ENCODE measurements around the gene VSTM5.
"Not testable (repeated sequence)": the region's sequence is repeated elsewhere in the genome, so short reads cannot be mapped to it uniquely, and the experiment has no call there.

VSTM5 gene

DNA sequence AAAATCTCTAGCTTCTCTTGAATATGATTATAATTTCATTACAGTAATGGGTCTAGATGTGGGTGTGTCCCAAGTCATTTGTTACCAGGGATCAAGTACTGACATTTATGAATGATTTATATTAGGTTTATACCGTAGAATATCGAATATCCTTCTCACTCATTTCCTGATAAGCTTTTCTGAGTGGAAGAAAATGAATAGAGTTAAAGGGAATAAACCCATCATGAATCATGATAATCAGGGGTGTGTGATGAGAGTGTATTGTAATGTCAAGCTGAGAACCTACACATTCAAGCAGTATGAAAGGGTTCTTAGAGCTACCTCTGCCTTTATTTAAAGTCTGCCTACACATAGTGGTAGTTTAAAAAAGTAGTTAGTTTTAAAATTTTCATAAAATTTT is 49.1 kb downstream of the VSTM5 start:
- DNase-seq (ENCODE audit: extremely low read depth in 1 of 2, low read depth in 1 of 2): no peak

DNA sequence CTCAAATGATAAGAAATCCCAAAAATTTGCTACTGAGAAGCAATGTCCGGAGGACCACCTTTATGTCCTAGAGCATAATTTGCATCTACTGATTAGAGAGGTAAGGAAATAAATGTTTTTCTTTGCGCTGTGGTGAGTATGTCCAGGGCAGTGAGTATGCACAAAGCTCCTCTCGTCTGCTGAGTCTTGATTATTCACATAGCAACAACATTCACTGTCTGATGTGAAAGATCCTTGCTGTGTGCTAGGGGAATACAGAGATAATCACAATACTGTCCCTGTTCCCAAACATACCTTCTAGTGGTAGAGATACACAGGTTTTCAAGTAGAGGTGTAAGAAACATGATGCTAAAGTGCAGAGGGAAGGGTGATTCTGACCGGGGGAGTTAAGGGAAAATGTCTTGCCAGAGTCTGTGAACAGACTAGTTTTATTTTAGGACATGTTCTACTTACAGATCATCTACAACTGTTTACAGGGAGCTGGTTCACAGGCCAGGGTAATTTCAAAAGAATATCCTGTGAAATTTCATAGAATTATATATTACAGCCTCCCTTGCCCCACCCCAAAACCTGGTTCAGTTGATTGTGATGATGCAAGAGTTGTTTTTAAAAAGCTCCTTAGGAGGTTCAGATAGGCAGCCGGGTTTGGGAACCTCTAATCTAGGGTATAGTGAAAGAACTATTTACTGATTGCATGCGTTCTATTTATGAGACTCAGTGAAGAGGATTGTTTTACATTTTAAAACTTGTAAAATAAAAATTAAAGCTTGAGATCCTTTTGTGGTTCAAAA is 53.8 kb downstream of the VSTM5 start:
- no peak for DNase-seq (ENCODE audit: extremely low read depth in 1 of 2, low read depth in 1 of 2)

DNA sequence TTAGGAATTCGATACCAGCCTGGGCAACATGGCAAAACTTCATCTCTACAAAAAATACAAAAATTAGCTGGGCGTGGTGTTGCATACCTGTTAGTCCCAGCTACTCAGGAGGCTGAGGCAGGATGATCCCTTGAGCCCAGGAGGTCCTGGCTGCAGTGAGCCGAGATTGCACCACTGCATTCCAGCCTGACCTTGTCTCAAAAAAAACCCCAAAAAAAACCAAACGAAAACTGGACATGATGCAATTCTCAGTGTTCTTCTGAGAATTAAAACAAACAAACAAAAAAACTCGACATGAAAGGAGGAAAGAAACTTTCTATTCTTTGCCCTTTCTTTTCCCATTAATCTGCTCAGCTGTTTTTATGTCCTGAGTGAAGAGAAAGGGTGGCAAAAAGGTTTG is 58.9 kb downstream of the VSTM5 start:
- DNase-seq (ENCODE audit: extremely low read depth in 1 of 2, low read depth in 1 of 2): no peak

DNA sequence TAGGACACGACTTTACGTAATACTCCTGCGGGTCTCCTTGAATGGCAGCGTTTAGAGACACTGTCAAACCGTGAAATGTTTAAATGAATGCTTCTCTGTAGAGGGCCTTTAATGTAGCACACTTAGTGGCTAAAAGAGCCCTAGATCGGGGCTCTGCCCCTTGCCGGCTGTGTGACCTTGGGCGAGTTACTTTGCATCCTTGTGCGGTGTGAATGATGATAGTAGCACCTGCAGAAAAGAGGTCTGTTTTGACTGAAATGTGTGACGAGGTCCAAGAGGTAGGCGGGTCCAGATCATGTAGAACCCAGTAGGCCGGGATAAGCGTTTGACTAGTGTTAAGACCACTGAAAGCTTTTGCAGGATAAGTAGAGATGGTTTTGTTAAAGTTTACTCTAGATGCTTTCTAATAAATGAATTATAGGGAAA is 65.5 kb downstream of the VSTM5 start:
- DNase-seq (ENCODE audit: extremely low read depth in 1 of 2, low read depth in 1 of 2): peak in 1 of 2 donors; percentile 6

GRCh38 chr11:93784145-93784934 is 66.1 kb downstream of the VSTM5 start, which contains the start of gene MED17:
MED17 (plus strand) TSS chr11:93784282; CDS start chr11:93784514, 232 bp downstream.
- peak; percentile 73 to 87 for DNase-seq (ENCODE audit: extremely low read depth in 1 of 2, low read depth in 1 of 2)

GRCh38 chr11:93783765-93784144 is 66.7 kb downstream of the VSTM5 start:
- DNase-seq (ENCODE audit: extremely low read depth in 1 of 2, low read depth in 1 of 2): no peak

DNA sequence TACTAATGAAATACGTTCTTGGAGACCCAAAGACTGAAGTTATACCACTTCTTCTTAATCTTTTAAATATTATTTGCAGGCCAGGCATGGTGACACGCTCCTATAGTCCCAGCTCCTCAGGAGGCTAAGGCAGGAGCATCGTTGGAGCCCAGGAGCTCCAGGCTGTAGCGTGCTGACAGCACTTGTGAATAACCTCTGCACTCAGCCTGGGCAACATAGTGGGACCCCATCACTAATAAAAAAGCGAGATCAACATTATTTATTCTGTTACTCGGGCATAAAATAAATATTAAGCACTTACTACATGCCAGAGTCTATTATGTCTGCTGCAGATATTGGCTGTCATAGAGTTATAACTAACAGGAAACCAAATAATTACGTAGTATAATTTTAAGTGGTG is 67.1 kb downstream of the VSTM5 start:
- no peak for DNase-seq (ENCODE audit: extremely low read depth in 1 of 2, low read depth in 1 of 2)

DNA sequence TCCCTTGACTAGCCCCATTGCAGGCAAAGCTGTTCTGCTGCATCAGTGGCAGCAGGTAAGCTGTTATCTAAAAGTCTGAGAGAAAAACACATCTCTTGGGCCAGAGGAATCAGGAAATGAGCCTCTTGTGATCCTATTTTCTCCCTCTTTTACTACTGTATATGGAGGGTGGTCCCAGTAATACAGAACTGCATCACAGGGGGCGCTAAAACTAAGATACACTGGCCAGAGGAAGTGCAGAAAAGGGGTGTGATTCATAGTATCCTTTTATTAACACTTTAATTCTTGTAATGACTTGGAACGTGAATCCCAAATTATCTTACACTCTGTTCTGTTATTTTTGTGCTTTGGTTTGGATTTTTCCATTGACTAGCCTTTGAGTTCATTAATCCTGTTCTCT is 75.1 kb downstream of the VSTM5 start:
- peak in 1 of 2 donors; percentile 5 for DNase-seq (ENCODE audit: extremely low read depth in 1 of 2, low read depth in 1 of 2)

GRCh38 chr11:93774560-93774959 is 75.9 kb downstream of the VSTM5 start:
- not testable (repeated sequence) for DNase-seq (ENCODE audit: extremely low read depth in 1 of 2, low read depth in 1 of 2)

DNA sequence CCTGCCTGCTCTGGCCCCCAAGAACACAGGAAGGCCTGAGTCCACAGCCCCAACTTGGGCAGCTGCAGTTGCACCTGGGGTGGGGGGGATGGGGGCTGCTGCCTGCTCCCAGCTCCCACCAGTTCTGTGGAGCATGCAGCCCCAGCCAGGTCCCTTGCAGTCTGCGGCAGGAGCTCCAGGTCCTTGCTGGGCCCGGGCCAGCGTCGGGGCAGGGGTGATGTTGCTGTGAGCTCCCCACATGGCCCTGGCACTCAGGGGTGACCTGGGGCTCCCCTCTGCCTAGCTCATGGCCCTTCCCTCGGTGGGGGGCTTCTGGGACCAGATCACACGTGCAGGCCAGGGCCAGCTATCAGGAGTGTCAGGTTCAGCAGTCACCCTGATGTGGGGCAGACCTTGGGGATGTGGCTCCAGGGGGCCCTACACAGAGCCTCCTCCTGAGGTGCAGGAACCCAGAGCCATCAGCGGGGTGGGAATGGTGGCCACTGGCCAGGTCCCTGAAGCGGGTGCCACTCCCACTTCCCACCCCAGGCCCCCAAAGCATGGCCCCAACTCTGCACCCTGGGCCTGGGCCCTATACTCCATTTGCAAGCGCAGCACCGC is 76.7 kb downstream of the VSTM5 start:
- no peak for DNase-seq (ENCODE audit: extremely low read depth in 1 of 2, low read depth in 1 of 2)

DNA sequence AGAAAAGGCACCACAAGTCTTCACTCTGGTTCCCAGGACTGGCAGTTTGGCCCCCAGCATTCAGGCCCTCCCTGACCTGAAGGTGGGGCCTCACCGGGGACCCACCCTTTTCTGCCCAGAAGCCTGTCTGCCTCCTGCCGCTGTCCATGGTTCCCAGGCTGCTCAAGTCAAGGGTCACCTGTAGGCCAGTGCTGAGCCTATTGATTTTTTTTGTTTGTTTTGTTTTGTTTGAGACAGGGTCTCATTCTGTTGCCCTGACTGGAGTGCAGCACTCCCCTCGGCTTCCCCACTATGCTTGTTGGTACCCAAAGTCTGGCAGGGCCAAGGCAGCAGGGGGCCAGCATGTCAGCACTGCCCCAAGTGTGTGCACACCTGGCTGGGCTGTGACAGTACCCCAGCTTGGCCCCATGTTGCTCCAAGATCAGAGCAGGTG is 77.4 kb downstream of the VSTM5 start:
- DNase-seq (ENCODE audit: extremely low read depth in 1 of 2, low read depth in 1 of 2): no peak

DNA sequence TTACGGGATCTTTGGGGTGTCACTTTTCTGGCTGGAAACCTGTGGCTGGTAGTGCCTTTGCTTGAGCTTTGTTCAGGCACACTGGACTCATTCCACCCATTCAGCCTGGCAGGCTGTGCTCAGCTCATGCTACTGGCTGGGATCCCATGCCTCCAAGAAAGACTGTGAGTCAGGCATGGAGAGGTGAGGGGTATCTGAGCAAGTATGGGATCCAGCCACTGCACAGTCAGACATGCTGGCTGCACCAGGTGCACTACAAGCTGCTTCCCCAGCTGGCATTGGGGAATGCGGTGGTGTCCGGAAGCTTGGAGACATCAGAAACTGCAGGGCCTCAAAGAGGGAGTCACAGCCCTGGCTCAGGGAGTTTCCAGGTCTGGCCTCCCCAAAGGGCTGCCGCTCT is 78.3 kb downstream of the VSTM5 start:
- no peak for DNase-seq (ENCODE audit: extremely low read depth in 1 of 2, low read depth in 1 of 2)

DNA sequence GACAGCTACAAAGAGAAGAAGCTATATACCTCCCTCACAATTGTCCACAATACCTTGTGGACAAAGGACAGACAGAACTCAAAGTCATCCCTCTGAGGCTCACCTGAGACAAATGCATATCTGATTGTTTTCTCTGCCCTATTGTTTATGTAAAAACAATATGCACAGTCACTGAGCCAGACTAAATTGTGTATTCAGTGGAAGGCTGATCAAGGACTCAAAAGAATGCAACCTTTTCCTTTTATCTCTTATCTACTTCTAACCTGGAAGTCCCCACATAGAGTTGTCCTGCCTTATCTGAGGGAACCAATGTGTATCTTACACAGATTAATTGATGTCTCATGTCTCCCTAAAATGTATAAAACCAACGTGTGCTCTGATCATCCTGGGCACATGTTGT is 80.3 kb downstream of the VSTM5 start:
- no peak for DNase-seq (ENCODE audit: extremely low read depth in 1 of 2, low read depth in 1 of 2)
